MM.1S (cell line): ENCODE results near the gene CAMKK2.
A peak's percentile ranks its signal among the peaks of the same experiment; 100 is the strongest.

Source experiments
- DNase-seq: peaks from one replicate; pipeline ENCODE4 v3.0.0-alpha.2; 2015
- H2AFZ ChIP-seq: fragments of 300-600 bp; sonication (generic); 2 replicates; pipeline ENCODE4 v1.6.0; 2016; ENCODE audit warnings: antibody characterized with exemption, low read length
- H3F3A ChIP-seq: fragments of 300-600 bp; sonication (generic); 2 replicates; pipeline ENCODE4 v1.6.1; 2016; ENCODE audit warnings: mild to moderate bottlenecking, antibody characterized with exemption, low read length, moderate library complexity, mixed read lengths; ENCODE audit not compliant: insufficient read depth
- H3K27ac ChIP-seq: fragments of 300-600 bp; sonication (generic); 2 replicates; pipeline ENCODE4 v1.5.1; 2016; ENCODE audit warnings: mild to moderate bottlenecking, low read length
- H3K27me3 ChIP-seq: fragments of 300-600 bp; sonication (generic); replicated peaks from 2 replicates; pipeline ENCODE4 v1.6.0; 2016; ENCODE audit warnings: low read length; ENCODE audit not compliant: insufficient read depth
- H3K36me3 ChIP-seq: fragments of 300-600 bp; sonication (generic); replicated peaks from 2 replicates; pipeline ENCODE4 v1.6.1; 2016; ENCODE audit warnings: mild to moderate bottlenecking, low read length, mixed read lengths; ENCODE audit not compliant: insufficient read depth
- H3K4me1 ChIP-seq: fragments of 300-600 bp; sonication (generic); 2 replicates; pipeline ENCODE4 v1.6.1; 2016; ENCODE audit warnings: low read length, mixed read lengths
- H3K4me2 ChIP-seq: fragments of 300-600 bp; sonication (generic); 2 replicates; pipeline ENCODE4 v1.6.0; 2016; ENCODE audit warnings: low read depth, low read length
- H3K4me3 ChIP-seq: fragments of 300-600 bp; sonication (generic); 2 replicates; pipeline ENCODE4 v1.5.1; 2016; ENCODE audit warnings: low read length, mixed read lengths
- H3K79me2 ChIP-seq: fragments of 300-600 bp; sonication (generic); 2 replicates; pipeline ENCODE4 v1.6.1; 2016; ENCODE audit warnings: mixed run types, low read length, mixed read lengths
- H3K9ac ChIP-seq: fragments of 300-600 bp; sonication (generic); 2 replicates; pipeline ENCODE4 v1.6.1; 2016; ENCODE audit warnings: low read length, mixed read lengths
- H3K9me2 ChIP-seq: fragments of 300-600 bp; sonication (generic); replicated peaks from 2 replicates; pipeline ENCODE4 v1.6.1; 2016; ENCODE audit warnings: mild to moderate bottlenecking, low read length, mixed read lengths; ENCODE audit not compliant: insufficient read depth
- H3K9me3 ChIP-seq: fragments of 300-600 bp; sonication (generic); replicated peaks from 2 replicates; pipeline ENCODE4 v1.6.1; 2016; ENCODE audit warnings: mild to moderate bottlenecking, low read length, mixed read lengths; ENCODE audit not compliant: insufficient read depth
- H4K20me1 ChIP-seq: fragments of 300-600 bp; sonication (generic); 2 replicates; pipeline ENCODE4 v1.6.1; 2016; ENCODE audit warnings: mild to moderate bottlenecking, low read length, moderate library complexity, mixed read lengths; ENCODE audit not compliant: insufficient read depth
- EZH2 ChIP-seq: fragments of 300-600 bp; sonication (generic); optimal IDR thresholded peaks from 2 replicates; pipeline ENCODE3; 2017; ENCODE audit warnings: low read depth, mild to moderate bottlenecking, antibody characterized with exemption, low read length, mixed read lengths
- EZH2phosphoT487 ChIP-seq: fragments of 300-600 bp; sonication (generic); IDR thresholded peaks from 2 replicates; pipeline ENCODE4 v1.6.1; 2018; ENCODE audit warnings: antibody characterized with exemption, low read length
- TF ChIP-seq, protein P1 (sequence below): fragments of 300-600 bp; sonication (generic); IDR thresholded peaks from 2 replicates; pipeline ENCODE4 v1.5.1; 2016; ENCODE audit warnings: antibody characterized with exemption, low read length, mixed read lengths

CAMKK2 gene

DNA sequence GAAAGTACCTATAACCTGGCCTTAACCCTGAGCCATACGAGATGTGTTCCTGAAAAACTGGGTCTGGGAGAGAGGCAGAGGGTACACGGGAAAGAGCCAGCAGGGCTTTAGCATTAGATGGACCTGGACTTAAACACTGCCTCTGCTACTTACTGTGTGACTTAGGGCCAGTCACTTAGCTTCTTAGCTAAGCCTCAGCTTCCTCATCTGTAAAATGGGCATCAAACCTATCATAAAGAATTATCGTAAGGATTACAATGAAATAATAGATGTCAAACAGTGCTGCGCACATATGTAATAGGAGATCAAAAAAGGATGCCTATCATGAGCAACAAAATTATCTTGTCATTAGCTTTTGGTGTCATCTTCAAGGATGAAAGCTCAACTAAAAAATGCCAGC, 32.1 kb upstream of the CAMKK2 start:
- H4K20me1 ChIP-seq, result no peaks in the 10 kb centered on the region
- H3K4me1 ChIP-seq, result peaks cover 19% of the 10 kb centered on the region
- H3K4me2 ChIP-seq, result no peak overlapping the region
- peaks cover 18% of the 10 kb centered on the region for H3F3A ChIP-seq
- no peak overlapping the region for H2AFZ ChIP-seq
- no peaks in the 10 kb centered on the region for H3K9me3 ChIP-seq
- no peak overlapping the region for H3K4me3 ChIP-seq
- no peak for DNase-seq
- H3K79me2 ChIP-seq, result no peaks in the 10 kb centered on the region
- no peak overlapping the region for H3K27ac ChIP-seq
- no peaks in the 10 kb centered on the region for H3K27me3 ChIP-seq
- no peaks in the 10 kb centered on the region for H3K36me3 ChIP-seq
- TF ChIP-seq EZH2phosphoT487 (no peak), EZH2 (no peak)
- H3K9ac ChIP-seq, result no peak overlapping the region
- no peaks in the 10 kb centered on the region for H3K9me2 ChIP-seq

DNA sequence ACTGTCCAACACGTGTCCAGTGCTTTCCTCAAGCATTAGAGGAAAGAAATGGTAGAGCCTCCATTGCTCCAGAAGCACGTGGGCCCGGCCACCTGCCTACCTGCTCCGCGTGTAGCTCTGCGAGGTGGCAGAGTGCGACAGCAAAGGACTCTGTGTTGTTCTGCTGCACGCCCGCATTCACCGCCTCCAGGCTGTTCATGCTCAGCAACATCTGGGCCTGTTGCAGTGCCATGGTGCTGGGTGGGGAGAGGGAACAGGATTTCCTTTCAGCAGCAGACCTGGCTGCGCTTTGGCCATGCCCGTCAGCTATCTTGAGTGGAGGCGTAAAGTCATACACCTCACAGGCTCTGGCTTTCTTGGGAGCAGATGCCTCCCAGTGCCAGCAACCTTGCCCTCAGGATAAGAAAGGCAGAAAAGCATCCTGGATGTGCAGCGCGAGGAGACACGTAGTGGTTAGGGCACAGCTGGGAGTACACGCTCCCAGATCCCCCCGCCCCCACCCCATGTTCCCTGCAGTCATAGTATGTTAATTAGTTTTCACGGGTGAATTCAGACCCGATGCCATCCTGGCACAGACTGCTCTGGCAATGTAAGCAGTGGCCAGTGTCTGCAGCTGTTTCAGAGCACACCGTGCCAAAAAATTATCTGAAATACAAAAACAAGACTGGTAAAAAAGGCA, 30.6 kb upstream of the CAMKK2 start:
- Histone ChIP-seq H3K9ac (no peak overlapping the region), H3K27me3 (no peaks in the 10 kb centered on the region), H3K9me2 (no peaks in the 10 kb centered on the region), H3K27ac (no peak overlapping the region), H3F3A (peaks cover 20% of the 10 kb centered on the region), H2AFZ (no peak overlapping the region), H3K4me3 (no peak overlapping the region), H3K9me3 (no peaks in the 10 kb centered on the region), H3K36me3 (no peaks in the 10 kb centered on the region), H3K4me1 (peaks cover 26% of the 10 kb centered on the region), H4K20me1 (no peaks in the 10 kb centered on the region), H3K79me2 (no peaks in the 10 kb centered on the region), H3K4me2 (no peak overlapping the region)
- DNase-seq, result no peak
- TF ChIP-seq EZH2, result no peak

DNA sequence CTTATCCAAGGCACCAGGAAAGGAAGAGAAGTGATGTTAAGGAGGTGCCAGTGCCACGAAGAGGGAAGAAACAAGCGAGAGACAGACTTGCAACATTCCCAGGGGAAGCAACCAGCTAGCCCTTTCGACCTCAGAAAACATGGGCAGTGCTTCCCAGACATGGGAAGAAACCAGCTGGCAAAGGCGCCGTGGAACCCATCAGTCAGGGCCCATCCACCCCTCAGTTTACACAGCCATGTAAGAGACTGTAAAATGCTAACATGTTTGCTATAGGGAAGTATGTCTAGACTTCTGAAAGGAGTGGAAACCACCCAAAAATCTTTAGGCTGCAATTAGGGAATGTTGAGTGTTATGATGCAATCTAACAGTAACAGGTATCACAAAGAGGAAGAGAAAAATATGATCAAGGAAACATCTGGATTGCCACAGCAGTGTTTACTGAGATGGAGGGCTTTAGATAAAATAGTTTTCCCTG, 29.4 kb upstream of the CAMKK2 start:
- DNase-seq, result no peak
- TF ChIP-seq EZH2 (no peak), EZH2phosphoT487 (no peak)
- TF ChIP-seq, protein P1, sequence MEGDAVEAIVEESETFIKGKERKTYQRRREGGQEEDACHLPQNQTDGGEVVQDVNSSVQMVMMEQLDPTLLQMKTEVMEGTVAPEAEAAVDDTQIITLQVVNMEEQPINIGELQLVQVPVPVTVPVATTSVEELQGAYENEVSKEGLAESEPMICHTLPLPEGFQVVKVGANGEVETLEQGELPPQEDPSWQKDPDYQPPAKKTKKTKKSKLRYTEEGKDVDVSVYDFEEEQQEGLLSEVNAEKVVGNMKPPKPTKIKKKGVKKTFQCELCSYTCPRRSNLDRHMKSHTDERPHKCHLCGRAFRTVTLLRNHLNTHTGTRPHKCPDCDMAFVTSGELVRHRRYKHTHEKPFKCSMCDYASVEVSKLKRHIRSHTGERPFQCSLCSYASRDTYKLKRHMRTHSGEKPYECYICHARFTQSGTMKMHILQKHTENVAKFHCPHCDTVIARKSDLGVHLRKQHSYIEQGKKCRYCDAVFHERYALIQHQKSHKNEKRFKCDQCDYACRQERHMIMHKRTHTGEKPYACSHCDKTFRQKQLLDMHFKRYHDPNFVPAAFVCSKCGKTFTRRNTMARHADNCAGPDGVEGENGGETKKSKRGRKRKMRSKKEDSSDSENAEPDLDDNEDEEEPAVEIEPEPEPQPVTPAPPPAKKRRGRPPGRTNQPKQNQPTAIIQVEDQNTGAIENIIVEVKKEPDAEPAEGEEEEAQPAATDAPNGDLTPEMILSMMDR, result no peak
- H3K36me3 ChIP-seq, result no peaks in the 10 kb centered on the region

DNA sequence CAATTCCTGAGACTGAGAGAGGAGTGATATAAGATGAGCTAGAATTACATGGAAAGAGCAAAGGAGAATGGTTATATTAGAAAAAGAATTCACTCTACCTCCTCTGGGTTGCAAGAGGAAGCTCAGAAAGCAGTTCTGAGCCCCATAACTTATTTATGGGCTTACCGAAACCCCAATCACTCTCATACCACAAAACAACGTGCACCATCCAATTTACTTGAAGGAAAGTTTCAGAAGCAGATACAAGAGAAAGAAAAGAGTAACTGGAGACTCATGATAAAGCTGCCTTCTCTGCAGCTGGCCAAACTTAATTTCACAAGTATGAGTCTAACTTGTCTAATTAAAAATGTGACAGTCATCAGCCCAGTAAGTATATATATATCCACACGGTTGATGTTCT, 27.4 kb upstream of the CAMKK2 start:
- H4K20me1 ChIP-seq, result no peaks in the 10 kb centered on the region
- peak overlapping the region; percentile 17; the same call in 1 of the 2 replicates for H3K4me3 ChIP-seq
- peak overlapping the region; percentile 28; the same call in 1 of the 2 replicates for H3K9ac ChIP-seq
- H3K4me1 ChIP-seq, result peaks cover 26% of the 10 kb centered on the region
- H3K9me2 ChIP-seq, result no peaks in the 10 kb centered on the region
- no peaks in the 10 kb centered on the region for H3K9me3 ChIP-seq
- H3F3A ChIP-seq, result peaks cover 20% of the 10 kb centered on the region
- H3K79me2 ChIP-seq, result no peaks in the 10 kb centered on the region
- TF ChIP-seq, protein P1, result no peak
- TF ChIP-seq EZH2, result no peak
- TF ChIP-seq EZH2phosphoT487, result no peak
- H3K27me3 ChIP-seq, result no peaks in the 10 kb centered on the region
- H2AFZ ChIP-seq, result no peak overlapping the region
- H3K36me3 ChIP-seq, result no peaks in the 10 kb centered on the region
- peak; percentile 70 for DNase-seq
- H3K27ac ChIP-seq, result peak overlapping the region; percentile 91
- peak overlapping the region; percentile 63; the same call in 1 of the 2 replicates for H3K4me2 ChIP-seq

More for the DNA sequence above, 29.4 kb upstream of the CAMKK2 start:
- no peak overlapping the region for H3K9ac ChIP-seq
- H3K9me3 ChIP-seq, result no peaks in the 10 kb centered on the region
- no peak overlapping the region for H3K27ac ChIP-seq
- H3K27me3 ChIP-seq, result no peaks in the 10 kb centered on the region
- peaks cover 20% of the 10 kb centered on the region for H3F3A ChIP-seq
- no peak overlapping the region for H3K4me2 ChIP-seq
- H3K79me2 ChIP-seq, result no peaks in the 10 kb centered on the region
- no peak overlapping the region for H2AFZ ChIP-seq
- peaks cover 26% of the 10 kb centered on the region for H3K4me1 ChIP-seq
- H3K4me3 ChIP-seq, result no peak overlapping the region
- no peaks in the 10 kb centered on the region for H3K9me2 ChIP-seq
- no peaks in the 10 kb centered on the region for H4K20me1 ChIP-seq
